GM19463 (cell line): ENCODE results near the gene ICAM4.

ENCODE experiments used
- ATAC-seq: cut with Tn5 transposase; IDR thresholded peaks from one replicate; pipeline ENCODE4 v1.9.1; 2021; ENCODE audit warnings: mild to moderate bottlenecking, moderate library complexity; ENCODE audit not compliant: unreplicated experiment

ICAM4 gene

DNA sequence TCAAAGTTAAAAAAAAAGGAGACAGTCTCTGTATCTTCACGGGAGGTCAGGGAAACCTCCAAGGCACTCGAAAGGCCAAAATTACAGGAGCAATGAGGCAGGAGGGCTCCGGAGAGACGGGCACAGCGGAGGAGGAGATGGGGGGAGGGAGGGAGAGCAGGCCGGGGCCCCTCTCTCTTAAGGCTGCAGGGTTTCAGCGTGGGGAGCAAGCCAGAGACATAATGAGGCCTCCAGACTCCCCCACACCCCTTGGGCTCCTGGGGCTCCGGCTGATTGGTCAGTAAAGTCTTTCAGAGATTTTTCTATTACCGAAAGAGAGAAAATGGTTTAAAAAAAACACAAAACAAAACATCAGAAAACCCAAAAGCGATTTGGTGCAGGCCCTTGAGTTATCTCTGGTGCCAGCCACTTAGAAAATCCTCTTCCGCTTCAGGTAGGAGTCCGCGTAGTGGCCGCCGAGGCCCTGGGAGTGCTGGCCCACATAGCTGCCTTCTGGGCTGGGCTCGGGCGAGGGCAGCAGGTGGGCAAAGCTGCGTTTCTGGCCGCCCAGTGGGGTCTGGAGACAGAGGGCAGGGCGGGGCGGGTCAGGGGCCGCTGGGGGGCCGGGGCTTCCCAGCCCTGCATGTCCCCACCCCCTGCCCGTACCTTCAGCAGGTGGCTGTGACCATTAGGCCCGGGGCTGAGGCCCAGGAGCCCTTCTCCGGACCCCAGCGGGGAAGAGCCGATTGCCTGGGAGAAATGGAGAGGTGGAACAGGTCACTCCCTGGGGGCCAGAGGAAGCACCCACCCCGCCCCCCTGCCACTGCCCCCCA lies 30.5 kb downstream of the ICAM4 start:
- ATAC-seq: no peak

DNA sequence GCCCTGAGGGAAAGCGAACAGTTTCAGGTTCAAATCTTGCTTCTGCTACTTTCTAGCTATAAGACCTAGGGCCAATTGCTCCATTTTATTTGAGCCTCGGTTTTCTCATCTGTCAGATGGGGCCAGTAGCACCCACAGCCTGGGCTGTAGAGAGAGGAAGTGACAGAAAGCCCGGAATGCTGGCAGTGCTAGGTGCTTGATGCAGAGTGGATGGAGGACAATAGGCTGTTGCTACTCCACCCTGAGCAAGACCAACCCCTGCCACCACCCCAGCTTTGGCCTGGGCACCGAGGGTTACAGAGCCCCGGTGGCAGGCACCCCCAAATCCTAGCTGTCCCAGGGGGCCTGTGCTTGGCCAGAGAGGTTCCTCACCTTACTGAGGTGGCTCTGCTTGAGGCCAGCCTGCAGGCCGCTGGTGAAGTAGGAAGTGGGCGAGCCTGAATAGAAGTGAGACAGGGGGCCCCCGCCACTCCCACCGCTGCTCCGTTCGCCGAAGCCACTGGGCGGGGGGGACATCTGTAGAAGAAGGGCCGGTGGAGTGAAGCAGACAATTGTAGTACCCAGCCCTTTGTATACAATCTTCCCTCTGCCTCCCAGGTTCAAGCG lies 31.2 kb downstream of the ICAM4 start:
- no peak for ATAC-seq

DNA sequence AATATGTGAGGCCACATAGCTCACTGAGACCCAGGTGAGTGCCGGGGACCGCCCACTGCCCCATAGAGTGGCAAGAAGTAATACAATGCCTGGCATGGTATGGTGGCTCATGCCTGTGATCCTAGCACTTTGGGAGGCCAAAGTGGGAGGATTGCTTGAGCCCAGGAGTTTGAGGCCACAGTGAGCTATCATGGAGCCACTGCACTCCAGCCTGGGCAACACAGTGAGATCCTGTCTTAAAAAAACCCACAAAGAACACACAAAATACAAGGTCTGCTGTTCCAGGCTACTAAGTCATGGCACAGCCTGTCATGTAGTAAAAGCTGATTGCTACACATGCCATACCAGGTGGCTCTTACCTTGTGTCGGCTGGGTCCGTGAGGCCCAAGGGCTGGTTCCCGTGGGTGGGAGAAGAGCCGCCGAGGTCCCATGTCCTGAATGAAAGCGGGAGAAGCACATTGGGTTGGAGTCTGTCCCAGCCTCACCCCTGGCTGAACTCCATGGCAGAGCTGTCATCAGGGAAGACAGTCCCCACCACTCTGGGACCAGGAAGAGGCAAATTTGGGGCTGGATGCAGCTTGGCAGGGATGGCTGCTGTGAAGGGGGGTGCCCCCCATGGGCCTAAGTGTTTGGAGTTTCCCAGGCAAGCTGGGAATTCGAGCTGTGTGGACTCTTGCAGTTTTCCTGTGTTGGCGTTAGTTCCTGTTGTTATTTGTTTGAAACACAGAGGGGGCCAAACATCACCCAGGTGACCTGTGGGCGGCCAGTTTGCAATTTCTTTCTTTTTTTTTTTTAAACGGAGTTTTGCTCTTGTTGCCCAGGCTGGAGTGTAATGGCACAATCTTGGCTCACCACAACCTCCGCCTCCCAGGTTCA lies 32.3 kb downstream of the ICAM4 start:
- ATAC-seq: no peak

DNA sequence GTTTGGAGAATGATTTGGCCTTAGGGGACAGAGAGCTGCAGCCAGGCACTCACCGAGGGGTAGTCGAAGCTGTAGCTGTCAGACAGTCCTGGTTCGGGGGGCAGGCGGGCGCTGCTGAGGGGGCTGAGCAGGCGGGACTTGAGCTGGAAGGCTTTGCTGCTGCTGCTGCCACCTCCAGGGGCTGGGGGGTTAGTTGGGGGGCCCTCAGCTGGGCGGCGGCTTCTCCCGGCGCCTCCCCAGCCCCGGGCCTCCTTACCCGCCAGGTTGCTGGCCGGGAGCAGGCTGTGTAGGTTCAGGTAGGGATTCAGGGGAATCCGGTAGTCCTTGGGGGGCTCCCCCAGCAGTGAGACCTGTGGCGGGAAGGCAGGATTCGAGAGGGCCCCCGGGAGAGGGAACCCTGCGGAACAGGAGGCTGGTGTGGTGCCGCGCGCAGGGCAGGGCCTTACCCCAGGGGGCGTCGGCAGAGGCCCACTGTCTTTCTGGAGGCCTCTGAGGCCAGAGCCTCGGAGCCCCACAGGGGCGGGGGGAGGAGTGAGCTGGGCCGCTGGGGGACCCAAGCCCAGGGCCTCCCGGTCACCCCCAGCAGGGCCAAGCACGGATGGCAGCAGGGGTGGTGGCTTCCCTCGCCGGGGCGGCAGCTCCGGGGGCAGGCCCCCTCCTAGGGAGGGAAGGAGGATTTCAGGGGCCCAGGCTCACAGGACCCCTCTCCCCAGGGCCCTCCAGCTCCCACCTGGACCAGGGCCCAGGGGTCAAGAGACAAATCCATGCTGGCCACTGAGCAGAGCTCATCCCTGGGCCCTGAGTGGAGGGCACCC lies 34.1 kb downstream of the ICAM4 start:
- ATAC-seq: no peak

DNA sequence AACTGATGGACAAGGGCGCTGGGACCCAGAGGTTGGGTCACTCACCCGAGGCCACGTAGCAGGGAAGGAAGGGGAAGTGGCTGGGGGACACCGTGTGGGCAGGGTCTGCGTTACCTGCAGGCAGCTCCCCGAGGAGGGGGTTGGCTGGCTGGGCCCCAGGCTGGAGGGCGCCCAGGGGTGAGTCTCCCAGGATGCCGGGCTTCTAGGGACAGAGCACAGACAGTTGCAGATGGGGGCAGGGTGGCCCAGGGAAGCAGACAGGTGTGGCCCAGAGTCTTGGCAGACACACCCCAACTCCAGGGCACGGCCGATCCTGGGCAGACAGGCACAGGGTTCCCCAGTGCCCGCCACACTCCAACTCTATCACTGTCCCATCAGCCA lies 34.7 kb downstream of the ICAM4 start:
- no peak for ATAC-seq

DNA sequence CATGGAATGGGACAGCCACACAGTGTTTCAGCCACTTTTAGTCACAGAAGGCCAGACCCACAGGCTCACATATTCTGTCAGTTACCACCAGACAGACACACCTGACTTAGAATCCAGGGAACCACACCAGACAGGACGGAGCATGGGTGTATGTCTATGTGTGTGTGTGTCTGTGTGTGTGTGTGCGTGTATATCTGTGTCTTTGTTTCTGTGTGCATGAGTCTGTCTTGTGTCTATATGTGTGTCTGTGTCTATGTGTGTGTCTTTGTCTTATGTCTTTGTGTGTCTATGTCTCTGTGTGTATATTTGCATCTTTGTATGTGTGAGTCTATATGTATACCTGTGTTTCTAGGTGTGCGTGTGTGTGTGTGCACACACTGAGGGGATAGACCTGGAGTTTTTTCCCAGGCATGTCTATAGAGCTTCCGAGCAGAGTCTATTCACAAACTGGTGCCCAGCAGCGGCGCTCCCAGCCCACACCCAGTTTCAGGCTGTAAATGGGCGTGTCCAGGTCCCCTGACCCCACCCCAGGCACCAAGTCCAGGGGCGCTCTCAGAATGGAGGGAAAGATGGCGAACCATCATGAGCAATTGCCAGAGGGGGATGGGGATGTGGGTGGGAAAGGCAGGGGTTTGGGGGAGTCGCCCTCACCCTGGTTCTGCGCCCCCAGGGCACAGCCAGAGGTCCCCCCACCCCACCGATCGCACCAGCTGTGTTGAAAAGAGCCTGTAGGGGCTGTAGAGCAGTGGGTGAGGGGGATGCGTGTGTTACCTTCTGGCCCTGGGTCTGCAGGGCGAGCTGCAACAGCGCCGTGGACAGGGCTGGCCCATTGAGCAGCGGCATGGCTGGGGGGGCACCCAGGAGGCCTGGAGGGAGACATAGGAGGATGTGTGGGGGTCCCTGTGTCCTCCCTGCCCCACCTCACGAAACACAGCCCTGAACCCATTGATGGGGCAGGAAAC lies 35.4 kb downstream of the ICAM4 start:
- no peak for ATAC-seq

DNA sequence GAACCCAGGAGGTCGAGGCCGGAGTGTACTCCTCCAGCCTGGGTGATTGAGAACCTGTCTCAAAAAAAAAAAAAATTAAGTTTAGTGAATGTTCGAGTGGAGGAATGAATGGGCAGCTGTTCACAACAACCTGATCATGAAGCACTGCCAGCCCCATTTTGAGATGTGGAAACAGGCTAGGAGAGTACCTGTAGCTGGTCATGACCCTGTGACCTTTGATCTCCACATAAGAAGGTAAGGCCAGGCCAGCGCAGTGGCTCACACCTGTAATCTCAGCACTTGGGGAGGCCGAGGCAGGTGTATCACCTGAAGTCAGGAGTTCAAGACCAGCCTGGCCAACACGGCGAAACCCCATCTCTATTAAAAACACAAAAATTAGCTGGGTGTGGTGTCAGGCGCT lies 39.0 kb downstream of the ICAM4 start:
- ATAC-seq: no peak

DNA sequence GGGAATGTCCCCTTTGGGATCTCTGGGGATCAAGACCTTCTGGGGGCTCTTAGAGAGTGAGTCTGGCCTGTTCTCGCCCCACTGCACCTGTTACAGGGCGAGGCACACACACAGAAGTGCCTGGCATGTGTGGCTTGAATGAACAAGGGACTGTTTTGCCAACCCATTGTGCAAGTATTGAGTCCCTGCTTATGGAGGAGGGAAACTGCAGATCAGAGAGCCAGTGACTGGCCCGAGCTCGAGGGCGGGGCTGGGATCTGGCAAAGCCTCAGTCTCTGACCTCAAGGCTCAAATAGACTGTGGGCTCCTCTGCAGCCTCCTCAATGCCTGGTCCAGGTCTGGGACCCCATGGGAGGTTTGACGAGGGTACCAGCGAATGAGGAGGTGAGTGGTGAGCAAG lies 41.0 kb downstream of the ICAM4 start:
- ATAC-seq: no peak

DNA sequence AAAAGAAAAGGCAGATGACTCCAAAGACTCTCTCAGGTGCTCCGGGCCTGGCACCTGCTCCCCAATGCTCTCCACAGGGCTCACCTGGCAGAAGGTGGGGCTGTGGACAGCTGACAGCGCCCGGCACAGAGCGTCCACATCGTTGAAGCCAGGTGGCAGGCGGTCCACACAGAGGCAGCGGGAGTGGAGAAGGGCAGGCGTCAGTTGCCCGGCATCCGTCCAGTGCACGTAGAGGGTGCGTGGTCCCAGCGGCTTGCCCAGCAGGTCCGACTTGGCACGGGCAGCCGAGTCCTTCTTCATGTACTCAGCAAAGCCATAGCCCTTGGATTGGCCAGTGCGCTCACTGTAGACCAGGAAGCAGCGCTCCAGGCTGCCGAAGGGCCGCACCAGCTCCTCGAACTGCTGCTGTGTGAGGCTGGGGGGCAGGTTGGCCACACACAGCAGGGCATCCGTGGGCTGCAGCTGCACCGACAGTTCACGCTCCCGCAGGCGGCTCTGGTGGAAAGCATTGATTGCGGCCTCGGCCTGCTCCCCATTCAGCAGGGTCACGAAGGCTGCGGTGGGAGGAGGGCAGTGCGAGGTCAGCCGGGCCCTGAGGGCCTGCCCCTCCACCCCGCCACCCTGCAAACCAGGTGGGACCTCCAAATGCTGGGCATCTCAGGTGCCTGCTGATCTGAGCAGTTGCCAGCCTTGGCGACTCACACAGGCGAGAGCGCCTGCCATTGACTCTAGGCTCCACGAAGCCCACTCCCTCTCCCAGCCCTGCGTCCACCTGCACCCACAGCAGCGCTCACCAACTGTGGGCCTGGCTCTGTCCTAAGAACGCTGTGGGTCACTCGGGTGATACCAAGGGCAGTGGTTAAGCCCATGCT lies 42.0 kb downstream of the ICAM4 start:
- ATAC-seq: no peak

DNA sequence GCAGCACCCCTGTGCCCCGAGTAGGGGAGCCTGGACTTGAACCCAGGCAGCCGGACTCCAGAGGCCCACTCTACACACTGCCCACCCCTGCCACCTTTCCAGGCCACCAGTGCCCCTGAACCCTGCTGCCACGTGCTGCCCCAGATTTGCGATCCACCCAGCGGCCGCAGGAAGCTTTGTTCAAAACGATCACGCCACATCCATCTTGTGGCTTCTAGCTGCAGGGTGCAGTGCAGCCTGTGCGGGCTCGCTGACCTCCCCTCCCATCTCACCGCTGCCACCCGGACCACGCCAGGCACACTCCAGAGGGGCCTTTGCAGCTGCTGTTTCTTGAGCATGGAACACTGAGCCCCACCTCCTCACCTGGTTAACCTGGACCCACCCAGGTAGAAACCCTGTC lies 42.8 kb downstream of the ICAM4 start:
- ATAC-seq: no peak

DNA sequence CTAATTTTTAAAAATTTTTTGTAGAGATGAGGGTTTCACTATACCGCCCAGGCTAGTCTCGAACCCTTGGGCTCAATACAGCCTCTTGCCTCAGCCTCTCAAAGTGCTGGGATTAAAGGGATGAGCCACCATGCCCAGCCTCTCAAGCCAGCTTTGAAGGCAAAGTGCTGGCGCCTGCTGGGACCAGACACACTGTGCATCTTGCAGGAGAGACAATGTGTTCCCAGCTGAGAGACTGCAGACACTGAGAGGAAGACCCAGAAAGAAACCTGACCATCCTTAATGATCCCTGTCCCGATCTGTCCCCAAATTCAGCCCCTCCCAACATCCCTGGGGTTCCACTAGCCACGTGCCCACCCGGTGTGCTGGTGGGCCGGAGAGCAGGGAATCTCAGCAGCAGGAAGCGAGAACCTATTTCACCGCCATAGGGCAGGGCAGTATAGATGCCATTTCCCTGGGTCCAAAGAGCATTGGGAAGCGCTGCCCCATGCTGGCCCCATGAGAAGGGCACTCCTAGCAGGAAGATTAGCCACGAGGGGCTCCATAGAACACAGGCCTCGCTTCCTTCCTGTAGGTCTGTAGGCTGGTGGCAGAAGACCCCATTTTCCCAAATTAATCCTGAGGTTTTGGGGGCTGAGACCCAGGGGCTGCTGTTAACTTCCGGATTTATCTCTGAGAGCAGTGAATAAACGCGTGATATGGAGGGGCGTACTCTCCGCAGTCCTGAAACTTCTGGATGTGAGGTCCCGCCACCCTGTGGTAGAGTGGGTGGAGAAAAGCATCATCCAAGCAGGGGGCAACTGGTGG lies 45.6 kb downstream of the ICAM4 start:
- ATAC-seq: no peak

DNA sequence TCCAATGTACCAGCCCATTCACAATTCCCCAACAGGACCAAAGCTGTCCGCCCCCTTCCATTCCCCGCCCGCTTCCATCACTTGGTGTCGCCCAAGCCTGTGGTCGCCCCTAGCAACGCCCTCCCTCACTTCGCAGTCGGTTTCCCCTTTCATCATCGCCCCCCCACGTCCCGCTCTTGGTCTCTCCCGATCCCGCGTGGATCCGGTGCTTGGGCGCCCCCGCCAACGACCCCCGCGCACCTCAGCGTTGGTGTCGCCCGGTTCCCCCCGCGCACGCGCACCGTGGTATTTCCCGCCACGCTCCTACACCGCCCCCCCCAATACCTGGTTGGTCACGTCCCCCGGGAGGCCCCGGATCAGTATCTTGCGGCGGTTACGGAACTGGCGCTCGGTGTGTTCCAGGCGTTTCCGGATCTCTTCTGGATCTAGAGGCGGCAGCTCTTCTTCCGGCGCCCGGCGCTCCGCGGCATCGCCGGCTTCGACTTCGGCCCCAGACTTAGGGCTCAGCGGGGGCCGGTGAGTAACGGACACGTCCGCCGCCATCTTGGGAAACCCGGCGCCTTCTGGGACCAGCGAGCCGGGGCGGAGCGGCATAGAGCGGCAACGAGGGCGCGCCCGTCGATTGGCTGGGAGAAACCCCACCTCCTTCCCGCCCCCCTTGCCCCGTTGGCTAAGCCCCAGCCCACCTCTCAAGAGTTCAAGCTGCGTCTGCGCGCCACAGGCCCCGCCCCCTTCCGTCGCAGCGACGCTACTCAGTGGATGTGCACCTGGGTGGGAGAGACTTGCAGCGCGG lies 46.4 kb downstream of the ICAM4 start, which contains the start of gene RAVER1:
Gene RAVER1, minus strand, starts transcription at position 565 of the 793 bp plus-strand sequence. Its CDS starts 22 bp downstream, at position 543.
- ATAC-seq: peak; percentile 91

DNA sequence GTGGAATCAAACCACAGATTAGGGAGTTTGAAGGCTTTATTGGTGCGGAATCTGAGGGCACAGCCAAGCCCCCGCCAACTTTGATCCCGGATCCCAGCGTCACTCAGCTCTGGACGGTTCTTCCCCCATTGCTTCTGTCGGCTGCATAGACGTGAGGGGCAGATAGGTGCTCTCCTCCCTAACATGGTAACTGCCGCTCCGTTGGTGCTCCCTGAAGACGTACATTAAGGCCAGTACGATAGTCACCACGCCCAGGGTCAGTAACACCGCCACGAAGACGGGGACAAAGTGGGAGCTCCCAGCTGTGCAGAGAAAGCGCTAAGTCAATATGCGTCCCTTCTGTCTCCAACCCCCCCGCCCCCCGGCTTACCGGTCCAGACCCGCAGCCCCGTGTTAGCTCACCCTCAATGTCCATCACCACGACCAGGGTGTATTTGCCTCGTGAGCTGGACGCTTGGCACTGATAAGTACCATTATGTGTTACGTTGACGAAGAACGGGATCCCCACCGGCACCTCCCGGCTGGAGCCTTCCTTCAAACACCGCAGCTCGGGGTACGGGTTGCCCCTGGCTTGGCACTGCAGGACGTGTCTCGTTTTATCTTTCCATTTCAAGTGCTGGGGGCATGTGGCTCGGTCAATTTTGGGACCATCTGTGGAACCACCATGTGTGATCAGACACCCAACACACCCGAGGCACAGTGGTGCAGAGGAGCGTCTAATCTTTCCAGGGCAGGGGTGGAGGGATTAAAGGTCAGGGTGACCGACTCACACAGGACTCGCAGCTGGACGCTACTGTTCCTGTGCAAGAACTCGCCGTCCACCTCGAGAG lies 47.2 kb downstream of the ICAM4 start:
- no peak for ATAC-seq

DNA sequence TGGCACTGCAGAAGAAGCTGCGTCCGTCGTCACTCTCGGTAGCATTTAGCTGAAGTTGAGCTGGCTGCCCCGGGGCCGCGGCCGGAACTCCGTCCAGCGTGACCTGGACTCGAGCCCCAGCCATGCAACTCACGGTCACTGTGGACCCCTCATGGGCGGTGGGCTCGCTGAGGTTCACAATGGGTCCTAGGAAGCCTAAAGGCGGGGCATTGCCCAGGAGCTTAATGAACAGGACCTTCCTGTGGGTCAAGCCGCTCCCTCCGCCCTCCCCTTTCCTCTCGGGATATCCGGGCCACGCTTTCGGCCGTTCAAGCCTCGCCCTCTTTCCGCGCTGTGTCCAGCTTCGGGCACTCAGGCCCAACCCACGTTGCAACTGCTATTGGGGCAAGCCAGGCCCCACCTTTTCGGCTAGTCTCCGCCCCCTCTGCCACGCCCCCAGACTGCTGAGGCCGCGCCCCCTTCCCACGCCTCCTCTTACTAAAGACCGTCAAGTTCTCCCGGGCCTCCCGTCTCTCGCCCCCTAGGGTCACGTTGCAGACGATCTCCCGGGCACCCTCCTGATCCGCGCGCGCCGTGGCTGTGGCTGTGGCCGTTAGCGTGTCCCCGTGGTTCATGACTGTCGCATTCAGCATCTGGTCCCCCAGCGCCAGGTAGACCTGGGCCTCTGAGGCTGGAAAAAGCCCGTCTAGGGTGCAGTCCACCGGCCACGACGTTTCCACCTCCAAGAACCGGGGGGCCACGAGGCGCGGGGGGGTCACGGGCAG lies 48.0 kb downstream of the ICAM4 start:
- no peak for ATAC-seq

DNA sequence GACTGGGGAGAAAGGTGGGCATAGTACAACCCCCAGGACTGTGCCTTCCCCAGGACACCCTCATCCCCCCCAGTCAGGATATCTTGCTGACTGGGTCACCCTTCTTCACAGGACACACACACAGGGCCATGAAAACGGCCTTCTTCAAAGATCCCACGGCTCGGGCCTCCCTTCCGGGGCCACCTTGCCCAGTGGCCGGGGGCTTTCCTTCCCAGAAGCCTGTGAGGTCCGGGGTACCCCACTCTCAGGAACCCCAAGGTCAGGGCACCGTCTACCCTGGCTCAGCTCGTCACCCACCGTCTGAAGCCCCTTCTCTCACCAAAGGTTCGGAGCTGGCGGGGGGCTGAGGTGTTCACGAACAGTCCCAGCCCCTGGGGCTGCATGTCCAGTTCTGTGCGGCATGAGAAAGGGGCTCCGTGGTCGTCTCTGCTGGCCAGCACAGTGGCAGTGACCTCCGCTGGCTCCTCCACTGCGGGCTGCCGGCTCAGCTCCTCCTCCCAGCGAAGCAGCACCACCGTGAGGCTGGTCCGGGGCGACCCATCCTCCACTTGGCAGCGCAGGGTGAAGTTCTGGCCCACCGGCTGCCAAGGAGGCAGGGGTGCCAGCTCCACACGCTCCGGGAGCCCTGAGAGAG lies 48.7 kb downstream of the ICAM4 start:
- ATAC-seq: no peak
